ENCODE results near the gene LRRK1. TPM values are rescaled to one million over a fixed set of nuclear protein-coding genes. Genes with fewer than 3 reads are reported as not detected.
"Not testable (repeated sequence)": the region's sequence is repeated elsewhere in the genome, so short reads cannot be mapped to it uniquely, and the experiment has no call there.

Gene LRRK1
- total RNA-seq, 1 experiment from 2014 or later = not detected

GRCh38 chr15:101092867-101093202 is 173.7 kb downstream of the LRRK1 start:
- DNase-seq (ENCODE audit: low spot score) = no peak
- in situ Hi-C loops (cut with HindIII; ENCODE audit: low sequenced_read_pairs) = loop anchor here (5.0 kb wide), 1 partner anchor 149 kb away; no protein-coding TSS in a partner anchor

GRCh38 chr15:101093958-101094357 is 174.8 kb downstream of the LRRK1 start:
- in situ Hi-C loops (cut with HindIII; ENCODE audit: low sequenced_read_pairs) = loop anchor here (5.0 kb wide), 1 partner anchor 148 kb away; no protein-coding TSS in a partner anchor
- DNase-seq (ENCODE audit: low spot score) = no peak

GRCh38 chr15:101095796-101096406 is 176.7 kb downstream of the LRRK1 start:
- in situ Hi-C loops (cut with HindIII; ENCODE audit: low sequenced_read_pairs) = not testable (repeated sequence)

GRCh38 chr15:101097111-101097510 is 178.0 kb downstream of the LRRK1 start:
- no peak for DNase-seq (ENCODE audit: low spot score)
- in situ Hi-C loops (cut with HindIII; ENCODE audit: low sequenced_read_pairs) = no loop called here

More at GRCh38 chr15:101095796-101096406, 176.7 kb downstream of the LRRK1 start:
- not testable (repeated sequence) for DNase-seq (ENCODE audit: low spot score)

- in situ Hi-C loops (cut with HindIII; ENCODE audit: low sequenced_read_pairs) = no loop called here
- no peak for DNase-seq (ENCODE audit: low spot score)
Observed at GRCh38 chr15:101099183-101099582, 180.0 kb downstream of the LRRK1 start.

- DNase-seq (ENCODE audit: low spot score) = no peak
- in situ Hi-C loops (cut with HindIII; ENCODE audit: low sequenced_read_pairs) = no loop called here
Observed at GRCh38 chr15:101100118-101100517, 181.0 kb downstream of the LRRK1 start.

GRCh38 chr15:101100593-101101442 is 181.7 kb downstream of the LRRK1 start:
- DNase-seq (ENCODE audit: low spot score) = no peak
- in situ Hi-C loops (cut with HindIII; ENCODE audit: low sequenced_read_pairs) = no loop called here

- DNase-seq (ENCODE audit: low spot score) = no peak
- in situ Hi-C loops (cut with HindIII; ENCODE audit: low sequenced_read_pairs) = no loop called here
Observed at GRCh38 chr15:101101676-101102075, 182.5 kb downstream of the LRRK1 start.

- DNase-seq (ENCODE audit: low spot score) = no peak
- in situ Hi-C loops (cut with HindIII; ENCODE audit: low sequenced_read_pairs) = no loop called here
Observed at GRCh38 chr15:101102746-101103145, 183.6 kb downstream of the LRRK1 start.

GRCh38 chr15:101103598-101103997 is 184.4 kb downstream of the LRRK1 start:
- in situ Hi-C loops (cut with HindIII; ENCODE audit: low sequenced_read_pairs) = no loop called here
- no peak for DNase-seq (ENCODE audit: low spot score)

- in situ Hi-C loops (cut with HindIII; ENCODE audit: low sequenced_read_pairs) = no loop called here
- no peak for DNase-seq (ENCODE audit: low spot score)
Observed at GRCh38 chr15:101104141-101104540, 185.0 kb downstream of the LRRK1 start.

GRCh38 chr15:101105059-101105891 is 186.1 kb downstream of the LRRK1 start:
- no peak for DNase-seq (ENCODE audit: low spot score)
- in situ Hi-C loops (cut with HindIII; ENCODE audit: low sequenced_read_pairs) = no loop called here

- in situ Hi-C loops (cut with HindIII; ENCODE audit: low sequenced_read_pairs) = no loop called here
- DNase-seq (ENCODE audit: low spot score) = no peak
Observed at GRCh38 chr15:101107101-101107500, 187.9 kb downstream of the LRRK1 start.

- in situ Hi-C loops (cut with HindIII; ENCODE audit: low sequenced_read_pairs) = no loop called here
- DNase-seq (ENCODE audit: low spot score) = no peak
Observed at GRCh38 chr15:101107625-101108460, 188.7 kb downstream of the LRRK1 start.

GRCh38 chr15:101108461-101108775 is 189.3 kb downstream of the LRRK1 start:
- in situ Hi-C loops (cut with HindIII; ENCODE audit: low sequenced_read_pairs) = no loop called here
- DNase-seq (ENCODE audit: low spot score) = no peak

- in situ Hi-C loops (cut with HindIII; ENCODE audit: low sequenced_read_pairs) = no loop called here
- DNase-seq (ENCODE audit: low spot score) = no peak
Observed at GRCh38 chr15:101108791-101109190, 189.6 kb downstream of the LRRK1 start.

GRCh38 chr15:101110681-101111569 is 191.8 kb downstream of the LRRK1 start:
- in situ Hi-C loops (cut with HindIII; ENCODE audit: low sequenced_read_pairs) = no loop called here
- DNase-seq (ENCODE audit: low spot score) = no peak

- in situ Hi-C loops (cut with HindIII; ENCODE audit: low sequenced_read_pairs) = no loop called here
- DNase-seq (ENCODE audit: low spot score) = no peak
Observed at GRCh38 chr15:101111570-101112262, 192.6 kb downstream of the LRRK1 start.
